HCT116 (cell line): ENCODE measurements around the gene SSR2. TPM values are rescaled to one million over a fixed set of nuclear protein-coding genes. Genes with fewer than 3 reads are reported as not detected.

Experiments
- total RNA-seq: library from RNA; stranded (reverse); gene quantifications from one replicate; pipeline ENCODE4 v1.2.1, GENCODE V29; 2021; ENCODE audit not compliant: unreplicated experiment

The SSR2 gene
- total RNA-seq, 1 experiment from 2014 or later: 153 TPM

Other genes with a start within 250 kb of the SSR2 start
- 40.8 TPM for gene GON4L, start 163.7 kb downstream of the SSR2 start, total RNA-seq
- gene SYT11, start 161.4 kb downstream of the SSR2 start, total RNA-seq: 0.17 TPM
- gene RIT1, start 109.6 kb downstream of the SSR2 start, total RNA-seq: 10.2 TPM
- 60.7 TPM for gene KHDC4, start 86.5 kb downstream of the SSR2 start, total RNA-seq
- 0.20 TPM for gene RXFP4, start 79.3 kb downstream of the SSR2 start, total RNA-seq
- 90.1 TPM for gene ARHGEF2, start 42.4 kb downstream of the SSR2 start, total RNA-seq
- 68.4 TPM for gene UBQLN4, start 32.8 kb upstream of the SSR2 start, total RNA-seq
- gene LAMTOR2, start 33.8 kb upstream of the SSR2 start, total RNA-seq: 60.2 TPM
- gene RAB25, start 40.2 kb upstream of the SSR2 start, total RNA-seq: 142 TPM
- gene MEX3A, start 61.5 kb upstream of the SSR2 start, total RNA-seq: 6.1 TPM
- 528 TPM for gene LMNA, start 93.8 kb upstream of the SSR2 start, total RNA-seq
- gene SEMA4A, start 132.6 kb upstream of the SSR2 start, total RNA-seq: 0.39 TPM
- gene SLC25A44, start 173.2 kb upstream of the SSR2 start, total RNA-seq: 17.5 TPM
- 52.6 TPM for gene PMF1, start 192.1 kb upstream of the SSR2 start, total RNA-seq
- gene BGLAP, start 221.2 kb upstream of the SSR2 start, total RNA-seq: 1.4 TPM
- gene PAQR6, start 227.1 kb upstream of the SSR2 start, total RNA-seq: 10.9 TPM